Heart right ventricle (tissue), 16 donors: ENCODE results near the gene PDYN. TPM values are rescaled to one million over a fixed set of nuclear protein-coding genes. Genes with fewer than 3 reads are reported as not detected.

Source experiments
- ATAC-seq, 8 donors: fragments of 200-7000 bp; cut with Tn5 transposase; one replicate each; pipeline ENCODE4 v1.9.1; 2020; ENCODE audit warnings: mild to moderate bottlenecking in 8 of 8, moderate library complexity in 8 of 8, moderate number of reproducible peaks in 1 of 8
- DNase-seq, 2 donors: peaks; one replicate each; pipeline ENCODE4 v3.0.0-alpha.2; 2020
- H3K27ac ChIP-seq, 10 donors: fragments of 200-600 bp; sonication (generic) in 2 of 10; one replicate each; pipeline versions ENCODE4 v1.5.0 to v1.8.0; 2020 to 2022; ENCODE audit warnings: mild to moderate bottlenecking in 3 of 10
- H3K27me3 ChIP-seq, 7 donors: fragments of 200-600 bp; one replicate each; pipeline ENCODE4 v1.8.0; 2021 to 2022; ENCODE audit warnings: mild to moderate bottlenecking in 2 of 7
- H3K36me3 ChIP-seq, 9 donors: fragments of 200-600 bp; sonication (generic) in 1 of 9; one replicate each; pipeline versions ENCODE4 v1.5.0 to v1.8.0; 2020 to 2022; ENCODE audit warnings: mild to moderate bottlenecking in 2 of 9
- H3K4me1 ChIP-seq, 9 donors: fragments of 200-600 bp; sonication (generic) in 1 of 9; one replicate each; pipeline versions ENCODE4 v1.5.0 to v1.8.0; 2020 to 2022; ENCODE audit warnings: mild to moderate bottlenecking in 4 of 9
- H3K4me3 ChIP-seq, 10 donors: fragments of 200-600 bp; sonication (generic) in 2 of 10; one replicate each; pipeline versions ENCODE4 v1.5.0 to v1.8.0; 2020 to 2022; ENCODE audit warnings: mild to moderate bottlenecking in 7 of 10, moderate library complexity in 2 of 10
- H3K9me3 ChIP-seq, 11 donors: fragments of 200-600 bp in 10 of 11; sonication (generic) in 2 of 11; one replicate each; pipeline versions ENCODE4 v1.5.0 to v1.8.0; 2013 to 2022; ENCODE audit warnings: mild to moderate bottlenecking in 2 of 11, control low read depth in 1 of 11, moderate library complexity in 1 of 11
- WGBS, 2 donors: extraction: QIAGEN DNeasy Blood & Tissue Kit; methylation state at CpG; one replicate each; pipeline ENCODE4 v1.1.7; 2013; ENCODE audit warnings: inconsistent platforms in 1 of 2; 5-methylcytosine and 5-hydroxymethylcytosine counted together
- intact Hi-C, 10 donors: fragments of 100-400 bp; cut with DNase I; formaldehyde crosslinking; loops; one replicate each; pipeline versions ENCODE4 v1.11.1 to v1.14.2; 2022
- polyA plus RNA-seq, 2 donors: library from polyadenylated mRNA; stranded (reverse); fragments of 200-250 nt; gene quantifications; one replicate each; pipeline ENCODE4 v1.2.3, GENCODE V29; 2013
- total RNA-seq, 10 donors: library from RNA; stranded (reverse); fragmentation: NEBNext Ultra II Directional in 3 of 10; extraction: Animal tissue kit (Norgen Biotek cat#: 25700) in 3 of 10; gene quantifications; one replicate each; pipeline versions ENCODE4 v1.2.1 to v1.2.4, GENCODE V29; 2021 to 2023
- TF ChIP-seq, protein P1 (sequence below), 9 donors: fragments of 200-600 bp; sonication (generic) in 2 of 9; IDR thresholded peaks; one replicate each; pipeline versions ENCODE4 v1.5.0 to v1.8.0; 2021 to 2022; ENCODE audit warnings: antibody characterized with exemption in 9 of 9, mild to moderate bottlenecking in 5 of 9, moderate library complexity in 1 of 9
- donor health status: Arrhythmogenic right ventricular cardiomyopathy.
- donor health status: ischemic (EF 13 %, LVEDD 7.1; RV severe dilation, severe dysfunction).
- donor health status: healthy with polysubstance abuse.
- donor health status: DM: no; HTN: yes; CAD: no.
- donor health status: DM: no; HTN: no; CAD: no.
- donor health status: ischemic (EF 25% LVEDD 6.9; RV normal size, moderate dysfunction).
- donor health status: ischemic (EF 25% LVEDD 5.7; RV mildly dilated, moderate dysfunction).
- donor health status: healthy.
- donor health status: DM: yes; HTN: yes; CAD: no.
- donor health status: Ischemic cardiomyopathy.
- donor health status: ischemic (EF 35%, LVEDD 5.7; RV mildly dilated, moderate dysfunction).
- donor health status: nonischemic (EF 11% LVEDD 7.7; RV severe dilation, severe dysfunction).
- donor health status: DM: yes; HTN: yes; CAD: no.
- donor health status: PGD.
- donor health status: ischemic (EF 29% LVEDD 5.4; RV normal size, mild dysfunction).
- donor health status: nonischemic (EF 23%, LVEDD 6.1; RV moderate dilation, normal function).

Gene PDYN
- total and polyA plus RNA-seq, 12 donors, result not detected

DNA sequence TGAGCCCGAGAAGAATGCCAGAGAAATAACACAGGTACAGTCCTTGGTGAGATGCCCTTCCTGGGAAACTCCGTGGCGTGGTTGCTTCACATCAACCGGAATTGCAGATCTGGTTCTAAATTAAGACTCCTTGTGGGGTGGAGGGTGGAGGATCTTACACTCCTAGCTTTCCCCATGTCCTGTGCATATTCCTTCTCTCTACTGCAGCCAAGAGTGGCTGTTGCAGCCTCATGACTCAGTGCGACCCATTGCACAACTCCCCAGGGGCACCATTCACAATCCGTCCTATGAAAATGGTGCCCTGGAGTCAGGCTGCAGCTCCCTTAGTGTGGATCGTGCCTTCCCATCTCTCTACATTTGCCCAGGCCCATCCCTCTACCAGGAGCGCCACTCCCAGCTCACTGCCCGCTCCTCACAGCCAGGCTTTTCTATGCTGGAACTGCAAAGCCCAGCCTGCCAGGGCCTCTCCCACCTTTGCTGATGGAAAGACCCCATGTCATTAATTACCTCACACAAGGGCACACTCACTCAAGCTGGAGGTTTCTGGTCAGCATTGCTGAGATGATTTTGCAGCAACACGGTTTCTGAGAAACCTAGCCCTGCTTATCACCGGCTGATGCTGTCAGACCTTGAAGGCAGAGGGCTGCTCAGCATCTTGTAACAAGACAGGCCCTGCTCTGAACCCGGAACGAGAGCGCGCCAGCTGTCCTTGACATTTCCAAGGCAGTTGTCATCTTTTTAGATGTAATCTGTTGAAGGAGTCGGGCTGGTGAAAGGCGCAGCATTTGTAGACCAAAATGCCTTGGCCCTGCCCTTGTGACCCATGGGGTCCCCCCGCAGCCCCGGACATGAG, 58.9 kb downstream of the PDYN start:
- Histone ChIP-seq H3K4me3 (no peak overlapping the region), H3K9me3 (peaks cover 0 to 5% (median 0%) of the 10 kb centered on the region in 11 donors), H3K4me1 (peaks cover 0 to 39% (median 29%) of the 10 kb centered on the region in 9 donors), H3K27ac (peak overlapping the region in 9 of 10 donors; percentile 36 to 79 (median 70)), H3K36me3 (peaks cover 0 to 66% (median 0%) of the 10 kb centered on the region in 9 donors), H3K27me3 (no peaks in the 10 kb centered on the region)
- peak; percentile 27 to 78 (median 43) for ATAC-seq
- intact Hi-C loops, result no loop called here
- TF ChIP-seq, protein P1, sequence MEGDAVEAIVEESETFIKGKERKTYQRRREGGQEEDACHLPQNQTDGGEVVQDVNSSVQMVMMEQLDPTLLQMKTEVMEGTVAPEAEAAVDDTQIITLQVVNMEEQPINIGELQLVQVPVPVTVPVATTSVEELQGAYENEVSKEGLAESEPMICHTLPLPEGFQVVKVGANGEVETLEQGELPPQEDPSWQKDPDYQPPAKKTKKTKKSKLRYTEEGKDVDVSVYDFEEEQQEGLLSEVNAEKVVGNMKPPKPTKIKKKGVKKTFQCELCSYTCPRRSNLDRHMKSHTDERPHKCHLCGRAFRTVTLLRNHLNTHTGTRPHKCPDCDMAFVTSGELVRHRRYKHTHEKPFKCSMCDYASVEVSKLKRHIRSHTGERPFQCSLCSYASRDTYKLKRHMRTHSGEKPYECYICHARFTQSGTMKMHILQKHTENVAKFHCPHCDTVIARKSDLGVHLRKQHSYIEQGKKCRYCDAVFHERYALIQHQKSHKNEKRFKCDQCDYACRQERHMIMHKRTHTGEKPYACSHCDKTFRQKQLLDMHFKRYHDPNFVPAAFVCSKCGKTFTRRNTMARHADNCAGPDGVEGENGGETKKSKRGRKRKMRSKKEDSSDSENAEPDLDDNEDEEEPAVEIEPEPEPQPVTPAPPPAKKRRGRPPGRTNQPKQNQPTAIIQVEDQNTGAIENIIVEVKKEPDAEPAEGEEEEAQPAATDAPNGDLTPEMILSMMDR (IDR thresholded peaks at IDR 0.05), result no peak
- WGBS, 2 donors, result 35 to 38% methylated on average over 19 of the region's 19 CpGs
- DNase-seq, result peak; percentile 34 to 73

DNA sequence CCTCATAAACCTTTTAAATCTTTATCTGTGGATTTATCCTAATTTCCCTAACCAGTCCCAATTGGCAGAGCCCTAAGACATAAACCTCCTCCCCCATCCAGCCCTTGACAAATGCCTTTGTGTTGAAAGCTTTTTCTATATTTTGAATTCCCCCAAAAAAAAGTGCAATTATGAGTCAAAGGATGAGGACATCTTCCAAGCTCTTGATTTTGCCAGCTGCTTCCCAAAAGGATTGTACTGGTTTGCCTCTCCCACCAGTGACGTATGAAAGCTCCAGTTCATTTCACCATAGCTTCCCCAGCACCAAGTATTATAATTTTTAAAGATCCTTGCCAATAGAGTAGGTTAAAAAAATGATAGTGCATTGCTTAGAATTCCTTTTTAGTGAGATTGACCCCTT, 59.7 kb downstream of the PDYN start:
- H3K36me3 ChIP-seq, result peaks cover 0 to 71% (median 0%) of the 10 kb centered on the region in 9 donors
- peaks cover 0 to 5% (median 0%) of the 10 kb centered on the region in 11 donors for H3K9me3 ChIP-seq
- no peaks in the 10 kb centered on the region for H3K27me3 ChIP-seq
- intact Hi-C loops, result no loop called here
- H3K4me3 ChIP-seq, result no peak overlapping the region
- ATAC-seq (peak in 3 of 8 donors; percentile 8 to 34 (median 20)), DNase-seq (no peak)
- peaks cover 0 to 44% (median 32%) of the 10 kb centered on the region in 9 donors for H3K4me1 ChIP-seq
- 29 to 57% methylated on average over 1 of the region's 1 CpG for WGBS, 2 donors
- H3K27ac ChIP-seq, result peak overlapping the region in 9 of 10 donors; percentile 36 to 79 (median 70)
- TF ChIP-seq, protein P1 (IDR thresholded peaks at IDR 0.05), result no peak

DNA sequence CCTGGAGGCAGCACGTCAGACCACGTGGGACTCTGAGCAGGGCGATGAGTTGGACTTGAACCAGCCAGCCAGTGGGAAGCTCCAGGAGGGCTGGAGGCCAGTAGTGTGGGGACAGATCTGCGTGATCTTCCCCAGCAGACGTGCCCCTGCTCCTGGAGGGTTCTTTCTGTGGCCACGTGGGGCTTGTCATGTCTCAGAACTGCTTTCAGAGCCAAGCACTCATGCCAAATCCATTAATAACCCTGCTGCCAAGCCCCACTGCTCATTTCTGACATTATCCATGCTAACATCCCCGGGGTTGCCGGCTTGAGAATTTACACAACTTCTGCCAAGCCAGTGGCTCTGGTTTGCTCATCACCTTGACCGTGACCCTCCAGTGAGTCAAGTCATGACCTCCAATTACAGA, 60.4 kb downstream of the PDYN start:
- DNase-seq (peak; percentile 70 to 73), ATAC-seq (peak; percentile 42 to 83 (median 71))
- peaks cover 0 to 51% (median 35%) of the 10 kb centered on the region in 9 donors for H3K4me1 ChIP-seq
- H3K36me3 ChIP-seq, result peaks cover 0 to 72% (median 0%) of the 10 kb centered on the region in 9 donors
- H3K27ac ChIP-seq, result peak overlapping the region in 9 of 10 donors; percentile 36 to 79 (median 70)
- TF ChIP-seq, protein P1 (IDR thresholded peaks at IDR 0.05), result no peak
- H3K4me3 ChIP-seq, result no peak overlapping the region
- intact Hi-C loops, result loop anchor here in 1 of 10 donors (1.0 kb wide), 1 partner anchor 133 kb away; no protein-coding TSS in a partner anchor
- peaks cover 0 to 5% (median 0%) of the 10 kb centered on the region in 11 donors for H3K9me3 ChIP-seq
- no peaks in the 10 kb centered on the region for H3K27me3 ChIP-seq
- WGBS, 2 donors, result 21 to 26% methylated on average over 9 of the region's 9 CpGs

DNA sequence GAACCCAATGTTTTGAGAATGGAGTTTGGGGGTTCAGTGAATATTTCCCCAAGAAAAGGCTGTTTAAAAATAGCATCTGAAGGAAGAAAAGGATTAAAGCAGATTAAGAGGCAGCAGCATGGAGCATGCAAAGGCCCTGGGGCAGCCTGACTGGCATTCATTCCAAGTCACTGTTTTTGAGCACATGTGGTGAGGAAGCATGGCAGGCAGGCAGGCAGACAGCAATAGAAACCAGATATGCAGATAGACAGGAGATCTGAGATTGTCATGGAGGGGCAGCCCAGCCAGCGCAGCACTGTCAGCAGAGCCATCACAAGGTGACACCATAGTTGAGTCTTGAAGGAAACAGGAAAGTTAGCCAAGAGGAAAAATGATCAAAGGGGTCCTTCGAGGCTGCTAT, 60.9 kb downstream of the PDYN start:
- Histone ChIP-seq H3K27me3 (no peaks in the 10 kb centered on the region), H3K4me3 (no peak overlapping the region), H3K27ac (peak overlapping the region in 7 of 10 donors; percentile 36 to 79 (median 70)), H3K4me1 (peaks cover 0 to 55% (median 35%) of the 10 kb centered on the region in 9 donors), H3K36me3 (peaks cover 0 to 72% (median 0%) of the 10 kb centered on the region in 9 donors), H3K9me3 (peaks cover 0 to 5% (median 0%) of the 10 kb centered on the region in 11 donors)
- 52 to 57% methylated on average over 2 of the region's 2 CpGs for whole genome bisulfite sequencing, 2 donors
- DNase-seq, result no peak
- intact Hi-C loops, result loop anchor here in 1 of 10 donors (1.0 kb wide), 1 partner anchor 133 kb away; no protein-coding TSS in a partner anchor
- ATAC-seq, result no peak
- TF ChIP-seq, protein P1 (IDR thresholded peaks at IDR 0.05), result no peak
